ENCODE data around the gene COL6A2. TPM values are rescaled to one million over a fixed set of nuclear protein-coding genes. Genes with fewer than 3 reads are reported as not detected.

Gene COL6A2
- total RNA-seq, 5 donors from 2014 or later (not counting 1 experiment from before 2014, with no cell fraction given) = 33.8 to 85.2 (median 60.7) TPM

GRCh38 chr21:46111857-46112724 lies 14.2 kb downstream of the COL6A2 start:
- WGBS (ENCODE audit: insufficient coverage) = 94% methylated on average over 68 of the region's 69 CpGs

GRCh38 chr21:46112725-46113215 lies 14.9 kb downstream of the COL6A2 start:
- Histone ChIP-seq H3K4me3 (ENCODE audit: control insufficient read depth in 1 of 2, extremely low read depth in 1 of 2, low read length in 1 of 2) (no peak overlapping the region), H3K36me3 (ENCODE audit: control insufficient read depth in 2 of 2, extremely low read depth in 1 of 2, insufficient read depth in 1 of 2, low read length in 1 of 2) (peaks cover 3 to 5% of the 10 kb centered on the region in 2 donors), H3K9me3 (no peaks in the 10 kb centered on the region), H3K4me1 (ENCODE audit: control insufficient read depth in 1 of 2, extremely low read depth in 1 of 2, insufficient read depth in 2 of 2, low read length in 2 of 2) (no peaks in the 10 kb centered on the region), H3K27me3 (replicated peaks in 1 of 2; ENCODE audit: control insufficient read depth in 2 of 2, extremely low read depth in 1 of 2, insufficient read depth in 2 of 2, low read length in 1 of 2) (peaks cover 0 to 8% of the 10 kb centered on the region in 2 experiments), H3K27ac (ENCODE audit: low read length) (no peak overlapping the region)
- no peak for ATAC-seq (replicated peaks in 1 of 4)
- Mint-ChIP-seq H3K27ac (no peak overlapping the region), H3K27me3 (peaks cover 0 to 2% of the 10 kb centered on the region in 2 donors), H3K4me3 (no peak overlapping the region), H3K9me3 (peaks cover 0 to 9% (median 6%) of the 10 kb centered on the region in 3 donors), H3K36me3 (peaks cover 10% of the 10 kb centered on the region), H3K4me1 (no peaks in the 10 kb centered on the region)
- DNase-seq = peak in 2 of 35 experiments; percentile 3 to 22
- ChIA-PET CTCF (no interaction called here), POLR2A (no interaction called here)
- WGBS (ENCODE audit: insufficient coverage) = 97% methylated on average over 13 of the region's 20 CpGs

More at GRCh38 chr21:46111857-46112724, 14.2 kb downstream of the COL6A2 start:
- Mint-ChIP-seq H3K27me3 (peaks cover 0 to 4% of the 10 kb centered on the region in 2 donors), H3K27ac (no peak overlapping the region), H3K4me1 (no peaks in the 10 kb centered on the region), H3K9me3 (peaks cover 0 to 15% (median 6%) of the 10 kb centered on the region in 3 donors), H3K36me3 (peaks cover 10% of the 10 kb centered on the region), H3K4me3 (no peak overlapping the region)
- no peaks in the 10 kb centered on the region for H3K9me3 ChIP-seq
- H3K4me1 ChIP-seq (ENCODE audit: control insufficient read depth in 1 of 2, extremely low read depth in 1 of 2, insufficient read depth in 2 of 2, low read length in 2 of 2) = no peaks in the 10 kb centered on the region
- ChIA-PET CTCF (no interaction called here), POLR2A (no interaction called here)
- H3K27me3 ChIP-seq (replicated peaks in 1 of 2; ENCODE audit: control insufficient read depth in 2 of 2, extremely low read depth in 1 of 2, insufficient read depth in 2 of 2, low read length in 1 of 2) = peaks cover 0 to 8% of the 10 kb centered on the region in 2 experiments
- no peak for ATAC-seq (replicated peaks in 1 of 4)
- H3K27ac ChIP-seq (ENCODE audit: low read length) = no peak overlapping the region
- H3K4me3 ChIP-seq (ENCODE audit: control insufficient read depth in 1 of 2, extremely low read depth in 1 of 2, low read length in 1 of 2) = no peak overlapping the region
- peak in 2 of 35 experiments; percentile 3 to 16 for DNase-seq
- peaks cover 3 to 5% of the 10 kb centered on the region in 2 donors for H3K36me3 ChIP-seq (ENCODE audit: control insufficient read depth in 2 of 2, extremely low read depth in 1 of 2, insufficient read depth in 1 of 2, low read length in 1 of 2)

- Mint-ChIP-seq H3K27ac (no peak overlapping the region), H3K9me3 (no peaks in the 10 kb centered on the region), H3K27me3 (no peaks in the 10 kb centered on the region), H3K36me3 (peaks cover 4% of the 10 kb centered on the region), H3K4me1 (no peaks in the 10 kb centered on the region), H3K4me3 (no peak overlapping the region)
- H3K27me3 ChIP-seq (replicated peaks in 1 of 2; ENCODE audit: control insufficient read depth in 2 of 2, extremely low read depth in 1 of 2, insufficient read depth in 2 of 2, low read length in 1 of 2) = peaks cover 0 to 8% of the 10 kb centered on the region in 2 experiments
- H3K4me3 ChIP-seq (ENCODE audit: control insufficient read depth in 1 of 2, extremely low read depth in 1 of 2, low read length in 1 of 2) = no peak overlapping the region
- H3K36me3 ChIP-seq (ENCODE audit: control insufficient read depth in 2 of 2, extremely low read depth in 1 of 2, insufficient read depth in 1 of 2, low read length in 1 of 2) = peaks cover 3 to 5% of the 10 kb centered on the region in 2 donors
- ChIA-PET POLR2A (no interaction called here), CTCF (no interaction called here)
- ATAC-seq (replicated peaks in 1 of 4) = no peak
- H3K27ac ChIP-seq (ENCODE audit: low read length) = no peak overlapping the region
- H3K9me3 ChIP-seq = no peaks in the 10 kb centered on the region
- no peaks in the 10 kb centered on the region for H3K4me1 ChIP-seq (ENCODE audit: control insufficient read depth in 1 of 2, extremely low read depth in 1 of 2, insufficient read depth in 2 of 2, low read length in 2 of 2)
- DNase-seq = peak in 1 of 35 experiments; percentile 9
- 87% methylated on average over 13 of the region's 16 CpGs for WGBS (ENCODE audit: insufficient coverage)
Measured at GRCh38 chr21:46113497-46114176, 15.7 kb downstream of the COL6A2 start.

- Histone ChIP-seq H3K4me1 (ENCODE audit: control insufficient read depth in 1 of 2, extremely low read depth in 1 of 2, insufficient read depth in 2 of 2, low read length in 2 of 2) (no peaks in the 10 kb centered on the region), H3K9me3 (no peaks in the 10 kb centered on the region), H3K36me3 (ENCODE audit: control insufficient read depth in 2 of 2, extremely low read depth in 1 of 2, insufficient read depth in 1 of 2, low read length in 1 of 2) (peaks cover 3 to 7% of the 10 kb centered on the region in 2 donors), H3K27ac (ENCODE audit: low read length) (no peak overlapping the region), H3K4me3 (ENCODE audit: control insufficient read depth in 1 of 2, extremely low read depth in 1 of 2, low read length in 1 of 2) (no peak overlapping the region), H3K27me3 (replicated peaks in 1 of 2; ENCODE audit: control insufficient read depth in 2 of 2, extremely low read depth in 1 of 2, insufficient read depth in 2 of 2, low read length in 1 of 2) (peaks cover 0 to 11% of the 10 kb centered on the region in 2 experiments)
- POLR2A ChIA-PET = no interaction called here
- no peaks in the 10 kb centered on the region for H3K4me1 Mint-ChIP-seq
- peak in 1 of 35 experiments; percentile 2 for DNase-seq
- 58% methylated on average over 2 of the region's 4 CpGs for WGBS (ENCODE audit: insufficient coverage)
- H3K9me3 Mint-ChIP-seq = no peaks in the 10 kb centered on the region
- H3K27ac Mint-ChIP-seq = no peak overlapping the region
- no peaks in the 10 kb centered on the region for H3K27me3 Mint-ChIP-seq
- no peak overlapping the region for H3K4me3 Mint-ChIP-seq
- ATAC-seq (replicated peaks in 1 of 4) = no peak
- peaks cover 4% of the 10 kb centered on the region for H3K36me3 Mint-ChIP-seq
- CTCF ChIA-PET = no interaction called here
Measured at GRCh38 chr21:46114963-46115362, 17.1 kb downstream of the COL6A2 start.

GRCh38 chr21:46115441-46116188 lies 17.7 kb downstream of the COL6A2 start:
- Mint-ChIP-seq H3K36me3 (peaks cover 4% of the 10 kb centered on the region), H3K27me3 (no peaks in the 10 kb centered on the region)
- DNase-seq = peak in 2 of 35 experiments; percentile 0 to 4

More at GRCh38 chr21:46115441-46116188, 17.7 kb downstream of the COL6A2 start:
- Mint-ChIP-seq H3K9me3 (no peaks in the 10 kb centered on the region), H3K4me3 (no peak overlapping the region), H3K27ac (no peak overlapping the region), H3K4me1 (no peaks in the 10 kb centered on the region)
- Histone ChIP-seq H3K27ac (ENCODE audit: low read length) (no peak overlapping the region), H3K36me3 (ENCODE audit: control insufficient read depth in 2 of 2, extremely low read depth in 1 of 2, insufficient read depth in 1 of 2, low read length in 1 of 2) (peaks cover 3 to 7% of the 10 kb centered on the region in 2 donors), H3K4me3 (ENCODE audit: control insufficient read depth in 1 of 2, extremely low read depth in 1 of 2, low read length in 1 of 2) (no peak overlapping the region), H3K27me3 (replicated peaks in 1 of 2; ENCODE audit: control insufficient read depth in 2 of 2, extremely low read depth in 1 of 2, insufficient read depth in 2 of 2, low read length in 1 of 2) (peaks cover 0 to 11% of the 10 kb centered on the region in 2 experiments), H3K4me1 (ENCODE audit: control insufficient read depth in 1 of 2, extremely low read depth in 1 of 2, insufficient read depth in 2 of 2, low read length in 2 of 2) (no peaks in the 10 kb centered on the region), H3K9me3 (no peaks in the 10 kb centered on the region)
- 89% methylated on average over 14 of the region's 17 CpGs for WGBS (ENCODE audit: insufficient coverage)
- ChIA-PET CTCF (interaction anchor here in 1 of 2 donors (0.6 kb wide), 1 partner anchor 8 kb away, joined by 3 read pairs; no protein-coding TSS in a partner anchor), POLR2A (no interaction called here)
- no peak for ATAC-seq (replicated peaks in 1 of 4)
